H9 (cell line): ENCODE measurements around the gene SETD7. TPM values are rescaled to one million over a fixed set of nuclear protein-coding genes. Genes with fewer than 3 reads are reported as not detected.

ENCODE experiments used
- DNase-seq: peaks from one replicate; pipeline ENCODE4 v3.0.0-alpha.2; 2017
- H2AFZ ChIP-seq: one replicate; pipeline ENCODE4 v1.6.1; 2013; ENCODE audit warnings: mild to moderate bottlenecking, low read length, control low read depth, moderate library complexity
- H2AK5ac ChIP-seq: 2 replicates; pipeline ENCODE4 v1.6.1; 2013; ENCODE audit warnings: low read length, control low read depth, mixed read lengths; ENCODE audit not compliant: insufficient read length
- H2BK120ac ChIP-seq: one replicate; pipeline ENCODE4 v1.6.1; 2013; ENCODE audit warnings: low read depth, mild to moderate bottlenecking, low read length, control low read depth, inconsistent platforms; ENCODE audit not compliant: poor library complexity, severe bottlenecking
- H2BK12ac ChIP-seq: 2 replicates; pipeline ENCODE4 v1.6.1; 2013; ENCODE audit warnings: low read length, control low read depth, mixed read lengths, low read depth; ENCODE audit not compliant: insufficient read length
- H2BK15ac ChIP-seq: 2 replicates; pipeline ENCODE4 v1.6.1; 2013; ENCODE audit warnings: low read depth, low read length, control low read depth
- H2BK20ac ChIP-seq: one replicate; pipeline ENCODE4 v1.6.1; 2013; ENCODE audit warnings: low read depth, mild to moderate bottlenecking, low read length, control low read depth, inconsistent platforms; ENCODE audit not compliant: poor library complexity, severe bottlenecking
- H2BK5ac ChIP-seq: 2 replicates; pipeline ENCODE4 v1.6.1; 2013; ENCODE audit warnings: low read length, control low read depth, mixed read lengths; ENCODE audit not compliant: insufficient read length
- H3K14ac ChIP-seq: 2 replicates; pipeline ENCODE4 v1.6.1; 2013; ENCODE audit warnings: low read length, control low read depth; ENCODE audit not compliant: insufficient read depth
- H3K18ac ChIP-seq: 2 replicates; pipeline ENCODE4 v1.6.1; 2013; ENCODE audit warnings: low read depth, mild to moderate bottlenecking, mixed read lengths, low read length, control low read depth; ENCODE audit not compliant: insufficient read length
- H3K23ac ChIP-seq: 2 replicates; pipeline ENCODE4 v1.6.1; 2013; ENCODE audit warnings: low read length, control low read depth, mixed read lengths, low read depth; ENCODE audit not compliant: insufficient read length
- H3K23me2 ChIP-seq: 2 replicates; pipeline ENCODE4 v1.6.1; 2013; ENCODE audit warnings: low read depth, mild to moderate bottlenecking, mixed read lengths, low read length, control low read depth; ENCODE audit not compliant: insufficient read length, poor library complexity, severe bottlenecking
- H3K27ac ChIP-seq: 2 replicates; pipeline ENCODE4 v1.5.1; 2013; ENCODE audit warnings: low read length, control low read depth, mixed read lengths, low read depth; ENCODE audit not compliant: insufficient read length
- H3K27me3 ChIP-seq: 2 replicates; pipeline ENCODE4 v1.6.1; 2013; ENCODE audit warnings: low read length, control low read depth, inconsistent platforms; ENCODE audit not compliant: insufficient read depth
- H3K4ac ChIP-seq: 2 replicates; pipeline ENCODE4 v1.6.1; 2013; ENCODE audit warnings: low read depth, mild to moderate bottlenecking, control low read depth, inconsistent platforms, low read length, moderate library complexity
- H3K4me1 ChIP-seq: 2 replicates; pipeline ENCODE4 v1.6.1; 2013; ENCODE audit warnings: low read length, control low read depth, inconsistent platforms; ENCODE audit not compliant: insufficient read depth
- H3K4me2 ChIP-seq: 2 replicates; pipeline ENCODE4 v1.6.1; 2013; ENCODE audit warnings: low read length, control low read depth, mixed read lengths; ENCODE audit not compliant: insufficient read length, insufficient read depth
- H3K56ac ChIP-seq: 2 replicates; pipeline ENCODE4 v1.6.1; 2013; ENCODE audit warnings: low read depth, mild to moderate bottlenecking, mixed read lengths, low read length, control low read depth; ENCODE audit not compliant: insufficient read length
- H3K79me1 ChIP-seq: 2 replicates; pipeline ENCODE4 v1.6.1; 2013; ENCODE audit warnings: low read depth, mild to moderate bottlenecking, moderate library complexity, low read length, control low read depth, inconsistent platforms; ENCODE audit not compliant: insufficient read depth, poor library complexity, severe bottlenecking
- H3K79me2 ChIP-seq: 2 replicates; pipeline ENCODE4 v1.6.1; 2013; ENCODE audit warnings: low read length, control low read depth, inconsistent platforms; ENCODE audit not compliant: insufficient read depth
- H3K9ac ChIP-seq: 2 replicates; pipeline ENCODE4 v1.6.1; 2013; ENCODE audit warnings: low read length, control low read depth, mixed read lengths; ENCODE audit not compliant: insufficient read length; ENCODE audit errors: extremely low read depth
- H3K9me3 ChIP-seq: one replicate; pipeline ENCODE4 v1.6.1; 2013; ENCODE audit warnings: low read depth, low read length, inconsistent platforms; ENCODE audit not compliant: control insufficient read depth
- H3T11ph ChIP-seq: one replicate; pipeline ENCODE4 v1.6.1; 2013; ENCODE audit warnings: mild to moderate bottlenecking, low read length, control low read depth, inconsistent platforms
- H4K20me1 ChIP-seq: one replicate; pipeline ENCODE4 v1.6.1; 2013; ENCODE audit not compliant: control insufficient read depth, insufficient read length, insufficient read depth
- H4K5ac ChIP-seq: 2 replicates; pipeline ENCODE4 v1.6.1; 2013; ENCODE audit warnings: low read depth, mild to moderate bottlenecking, mixed read lengths, low read length, control low read depth; ENCODE audit not compliant: insufficient read length
- H4K8ac ChIP-seq: replicated peaks from 2 replicates; pipeline ENCODE4 v1.6.1; 2013; ENCODE audit warnings: low read length, control low read depth, mixed read lengths, low read depth; ENCODE audit not compliant: insufficient read length
- H4K91ac ChIP-seq: 2 replicates; pipeline ENCODE4 v1.6.1; 2013; ENCODE audit warnings: low read depth, mild to moderate bottlenecking, moderate library complexity, mixed read lengths, low read length, control low read depth; ENCODE audit not compliant: insufficient read length
- H3K27ac Mint-ChIP-seq, 3 experiments: 2 replicates in 2 of 3; 3 replicates in 1 of 3; pipeline ENCODE4 v1.8.0; 2020 to 2021; ENCODE audit warnings: mixed read lengths in 3 of 3, mild to moderate bottlenecking in 1 of 3, moderate library complexity in 1 of 3
- H3K27me3 Mint-ChIP-seq: 2 replicates; pipeline ENCODE4 v1.8.0; 2021; ENCODE audit warnings: low read depth, mild to moderate bottlenecking, moderate library complexity, mixed read lengths
- H3K36me3 Mint-ChIP-seq, 3 experiments: 2 replicates in 2 of 3; 3 replicates in 1 of 3; pipeline ENCODE4 v1.8.0; 2020 to 2021; ENCODE audit warnings: low read depth in 3 of 3, mixed read lengths in 3 of 3; ENCODE audit not compliant: insufficient read depth in 1 of 3
- H3K4me1 Mint-ChIP-seq, 2 experiments: 2 replicates each; pipeline ENCODE4 v1.8.0; 2020; ENCODE audit warnings: mixed read lengths in 2 of 2
- H3K4me3 Mint-ChIP-seq, 2 experiments: 2 replicates in 1 of 2; 3 replicates in 1 of 2; pipeline ENCODE4 v1.8.0; 2020 to 2021; ENCODE audit warnings: mild to moderate bottlenecking in 2 of 2, mixed read lengths in 2 of 2, moderate library complexity in 1 of 2
- H3K9me3 Mint-ChIP-seq, 2 experiments: 2 replicates in 1 of 2; 3 replicates in 1 of 2; pipeline ENCODE4 v1.8.0; 2020; ENCODE audit warnings: mild to moderate bottlenecking in 2 of 2, mixed read lengths in 2 of 2, moderate library complexity in 1 of 2
- CTCF ChIP-seq: fragments of 200-600 bp; sonication (generic); conservative IDR thresholded peaks from 3 replicates; pipeline ENCODE4 v1.8.0; 2021; ENCODE audit warnings: antibody characterized with exemption, mild to moderate bottlenecking
- WGBS: extraction: QIAGEN DNeasy Blood & Tissue Kit; methylation state at CpG from one replicate; pipeline ENCODE4 v1.1.7; 2013; ENCODE audit warnings: missing lambda C conversion rate, low lambda C conversion rate, mixed read lengths; ENCODE audit not compliant: insufficient read length; ENCODE audit errors: extremely low coverage; 5-methylcytosine and 5-hydroxymethylcytosine counted together
- total RNA-seq: library from RNA; stranded (reverse); gene quantifications from 2 replicates; pipeline ENCODE4 v1.2.1, GENCODE V29; 2021

Gene SETD7
- total RNA-seq, 1 experiment from 2014 or later: 1.5 TPM

GRCh38 chr4:139589336-139590018, 33.5 kb upstream of the SETD7 start:
- H3K27ac ChIP-seq: no peak overlapping the region
- no peaks in the 10 kb centered on the region for H3K9me3 ChIP-seq
- H3K27me3 Mint-ChIP-seq: peaks cover 21% of the 10 kb centered on the region
- H3K4me3 Mint-ChIP-seq: no peak overlapping the region
- H3K4me1 ChIP-seq: no peaks in the 10 kb centered on the region
- H3T11ph ChIP-seq: no peak overlapping the region
- no peaks in the 10 kb centered on the region for H3K79me1 ChIP-seq
- no peak overlapping the region for H2AK5ac ChIP-seq
- no peak overlapping the region for H3K14ac ChIP-seq
- H2AFZ ChIP-seq: no peak overlapping the region
- WGBS: no CpG with 5 or more reads among the region's 1 CpG
- no peak overlapping the region for H3K4ac ChIP-seq
- H3K27me3 ChIP-seq: no peaks in the 10 kb centered on the region
- no peak overlapping the region for H3K4me2 ChIP-seq
- H3K9ac ChIP-seq: no peak overlapping the region
- no peak overlapping the region for H2BK5ac ChIP-seq
- no peaks in the 10 kb centered on the region for H3K79me2 ChIP-seq
- H2BK15ac ChIP-seq: no peak overlapping the region
- H2BK12ac ChIP-seq: no peak overlapping the region
- no peak overlapping the region for H3K27ac Mint-ChIP-seq
- no peaks in the 10 kb centered on the region for H3K4me1 Mint-ChIP-seq
- DNase-seq: no peak
- no peaks in the 10 kb centered on the region for H4K20me1 ChIP-seq
- no peak overlapping the region for H4K8ac ChIP-seq
- no peak overlapping the region for H4K5ac ChIP-seq
- no peak overlapping the region for H2BK120ac ChIP-seq
- TF ChIP-seq CTCF: no peak
- H3K36me3 Mint-ChIP-seq: no peaks in the 10 kb centered on the region
- no peaks in the 10 kb centered on the region for H3K23me2 ChIP-seq
- no peak overlapping the region for H2BK20ac ChIP-seq
- H3K9me3 Mint-ChIP-seq: no peaks in the 10 kb centered on the region; a peak in 1 of 5 replicates
- no peak overlapping the region for H3K56ac ChIP-seq
- H3K18ac ChIP-seq: no peak overlapping the region
- H3K23ac ChIP-seq: no peak overlapping the region
- no peak overlapping the region for H4K91ac ChIP-seq
